ENCODE measurements around the gene NTHL1. TPM values are rescaled to one million over a fixed set of nuclear protein-coding genes. Genes with fewer than 3 reads are reported as not detected.

Gene NTHL1
- total RNA-seq, 1 donor from 2014 or later, result 13.6 TPM

DNA sequence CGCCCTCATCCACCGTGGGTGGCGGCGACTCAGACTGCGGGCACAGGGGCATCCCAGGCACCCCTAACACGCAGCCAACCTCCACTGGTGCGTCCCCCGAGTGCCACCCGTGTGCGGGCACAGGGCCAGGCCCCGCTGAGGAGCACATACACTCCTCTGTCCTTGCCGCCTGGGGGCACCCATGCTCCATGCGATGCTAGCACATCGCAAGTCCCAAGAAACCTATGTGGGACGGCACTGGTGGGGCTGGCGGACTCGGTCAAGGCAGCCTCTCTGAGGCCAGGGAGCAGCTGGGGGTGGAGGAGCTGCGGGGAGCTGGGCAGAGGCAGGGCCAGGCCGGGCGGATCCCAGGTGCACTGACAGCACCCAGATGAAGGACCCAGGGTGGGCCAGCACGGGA lies 42.0 kb downstream of the NTHL1 start:
- Histone ChIP-seq H3K4me1 (ENCODE audit: control insufficient read depth in 3 of 3, insufficient read depth in 3 of 3, low read length in 3 of 3) (peaks cover 64 to 69% (median 66%) of the 10 kb centered on the region in 3 donors), H3K9me3 (ENCODE audit: control insufficient read depth in 3 of 3, low read length in 3 of 3) (no peaks in the 10 kb centered on the region), H3K9ac (ENCODE audit: low read depth in 1 of 3, low read length in 3 of 3) (peak overlapping the region; percentile 13 to 62 (median 50)), H3K27me3 (ENCODE audit: control insufficient read depth in 3 of 3, insufficient read depth in 3 of 3, low read length in 3 of 3) (no peaks in the 10 kb centered on the region), H3K36me3 (ENCODE audit: control insufficient read depth in 3 of 3, insufficient read depth in 3 of 3, low read length in 3 of 3) (peaks cover 18 to 27% (median 19%) of the 10 kb centered on the region in 3 donors), H3K27ac (ENCODE audit: low read depth, low read length) (no peak overlapping the region), H3K4me3 (ENCODE audit: low read length in 3 of 3) (no peak overlapping the region)

DNA sequence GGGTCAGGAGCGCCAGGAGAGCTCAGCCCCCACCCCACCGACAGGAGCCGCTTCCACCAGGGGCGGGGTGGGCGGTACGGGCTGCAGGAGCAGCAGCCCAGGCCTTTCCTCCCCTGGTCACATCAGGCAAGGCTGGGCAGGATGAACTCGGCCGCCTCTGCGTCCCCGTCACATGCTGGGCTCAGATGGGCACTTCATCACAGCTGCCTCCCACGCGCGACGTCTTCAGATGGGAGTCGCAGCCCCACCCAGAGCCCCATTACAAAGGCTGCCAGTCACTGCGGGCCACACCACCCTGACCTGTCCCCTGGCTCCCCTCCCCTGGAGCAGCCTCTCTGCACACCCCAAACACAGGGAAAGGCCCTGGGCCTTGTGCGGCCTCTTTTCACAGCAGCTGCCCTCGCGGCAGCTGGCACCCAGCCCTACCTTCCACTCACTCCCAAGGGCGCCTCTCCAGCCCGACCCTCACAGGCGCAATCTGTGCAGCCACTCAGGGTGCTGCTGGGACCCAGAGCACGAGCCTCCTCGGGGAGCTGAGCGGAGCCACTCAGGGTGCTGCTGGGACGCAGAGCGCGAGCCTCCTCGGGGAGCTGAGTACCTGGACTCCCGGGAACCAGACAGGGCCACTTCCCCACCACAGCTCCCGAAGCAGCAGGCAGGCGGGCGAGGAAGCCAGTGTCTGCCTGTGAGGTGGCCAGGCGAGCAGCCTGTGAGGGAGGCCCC lies 42.7 kb downstream of the NTHL1 start:
- Histone ChIP-seq H3K36me3 (ENCODE audit: control insufficient read depth in 3 of 3, insufficient read depth in 3 of 3, low read length in 3 of 3) (peaks cover 23 to 29% (median 24%) of the 10 kb centered on the region in 3 donors), H3K4me1 (ENCODE audit: control insufficient read depth in 3 of 3, insufficient read depth in 3 of 3, low read length in 3 of 3) (peaks cover 59 to 62% (median 59%) of the 10 kb centered on the region in 3 donors), H3K27me3 (ENCODE audit: control insufficient read depth in 3 of 3, insufficient read depth in 3 of 3, low read length in 3 of 3) (no peaks in the 10 kb centered on the region), H3K4me3 (ENCODE audit: low read length in 3 of 3) (no peak overlapping the region), H3K9ac (ENCODE audit: low read depth in 1 of 3, low read length in 3 of 3) (peak overlapping the region; percentile 13 to 71 (median 64)), H3K27ac (ENCODE audit: low read depth, low read length) (no peak overlapping the region), H3K9me3 (ENCODE audit: control insufficient read depth in 3 of 3, low read length in 3 of 3) (no peaks in the 10 kb centered on the region)

DNA sequence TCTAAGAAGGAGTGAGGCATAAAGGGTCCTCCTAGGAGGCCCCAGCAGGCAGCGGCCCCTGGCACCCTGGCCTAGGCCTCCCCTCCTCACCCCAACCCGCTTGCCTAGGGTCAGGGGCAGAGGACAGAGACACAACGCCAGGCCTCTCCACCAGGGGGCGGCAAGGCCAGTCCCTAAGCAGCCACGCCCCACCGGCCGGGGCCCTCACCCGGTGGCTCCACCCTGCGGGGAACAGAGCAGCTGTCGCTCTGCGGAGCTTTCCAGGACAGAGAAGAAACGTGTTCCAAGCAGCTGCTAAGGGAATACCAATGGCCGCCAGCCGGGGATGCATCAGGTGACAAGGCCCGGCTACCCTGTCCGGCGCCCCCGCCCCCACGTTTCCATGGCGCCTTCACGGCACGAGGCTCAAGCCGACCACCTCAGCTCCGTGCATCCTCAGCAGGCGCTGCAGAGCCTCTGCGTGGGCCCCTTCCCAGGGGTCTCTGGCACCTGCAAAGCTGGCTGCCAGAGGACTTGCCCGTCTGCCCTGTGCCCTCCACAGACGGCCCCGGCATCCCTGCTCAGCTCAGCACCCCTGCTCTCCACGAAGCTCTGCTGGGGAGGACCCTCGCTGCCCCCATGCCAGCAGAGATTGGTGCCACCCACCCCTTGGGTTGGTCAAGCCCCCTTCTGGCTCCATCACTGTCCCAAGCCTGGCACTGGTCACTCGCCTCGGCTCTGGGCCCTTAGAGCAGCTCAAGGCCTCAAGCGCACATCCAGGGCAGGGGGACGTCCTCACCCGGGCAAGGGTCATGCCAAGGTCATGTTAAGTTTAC lies 43.6 kb downstream of the NTHL1 start:
- Histone ChIP-seq H3K36me3 (ENCODE audit: control insufficient read depth in 3 of 3, insufficient read depth in 3 of 3, low read length in 3 of 3) (peaks cover 27 to 37% (median 28%) of the 10 kb centered on the region in 3 donors), H3K9me3 (ENCODE audit: control insufficient read depth in 3 of 3, low read length in 3 of 3) (no peaks in the 10 kb centered on the region), H3K27me3 (ENCODE audit: control insufficient read depth in 3 of 3, insufficient read depth in 3 of 3, low read length in 3 of 3) (no peaks in the 10 kb centered on the region), H3K4me1 (ENCODE audit: control insufficient read depth in 3 of 3, insufficient read depth in 3 of 3, low read length in 3 of 3) (peaks cover 57 to 59% (median 59%) of the 10 kb centered on the region in 3 donors), H3K9ac (ENCODE audit: low read depth in 1 of 3, low read length in 3 of 3) (peak overlapping the region; percentile 10 to 71 (median 64)), H3K4me3 (ENCODE audit: low read length in 3 of 3) (peak overlapping the region; percentile 23 to 67 (median 42)), H3K27ac (ENCODE audit: low read depth, low read length) (peak overlapping the region; percentile 79)

DNA sequence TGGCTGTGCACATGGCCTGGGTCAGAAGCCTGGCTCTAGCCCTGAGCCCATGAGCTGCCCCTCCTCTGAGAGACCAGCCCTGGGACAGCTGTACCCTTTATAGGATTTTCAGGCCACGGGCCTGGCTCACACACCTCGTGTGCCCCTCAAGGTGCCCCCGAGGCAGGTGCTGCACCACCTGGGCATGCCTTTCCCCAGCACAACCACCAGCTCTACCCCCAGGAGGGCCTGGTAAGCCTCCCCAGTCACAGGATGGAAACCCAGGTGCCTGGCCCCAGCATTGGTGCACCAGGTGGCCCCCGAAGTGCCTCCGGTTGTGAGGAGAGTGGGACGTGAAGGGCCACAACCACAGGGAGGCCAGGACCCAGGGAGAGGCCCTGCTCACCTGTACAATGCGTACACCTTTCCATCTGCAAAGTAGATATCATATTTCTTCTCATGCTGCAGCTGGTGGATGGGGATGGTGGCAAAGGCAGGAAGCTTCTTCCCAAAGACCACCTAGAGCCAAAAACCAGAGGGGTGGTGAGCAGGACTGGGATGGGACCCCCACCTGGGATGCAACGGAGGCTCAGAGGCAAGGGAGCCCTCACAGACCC lies 44.3 kb downstream of the NTHL1 start:
- no peaks in the 10 kb centered on the region for H3K9me3 ChIP-seq (ENCODE audit: control insufficient read depth in 3 of 3, low read length in 3 of 3)
- H3K9ac ChIP-seq (ENCODE audit: low read depth in 1 of 3, low read length in 3 of 3), result peak overlapping the region in 2 of 3 donors; percentile 32 to 45
- peaks cover 29 to 38% (median 29%) of the 10 kb centered on the region in 3 donors for H3K36me3 ChIP-seq (ENCODE audit: control insufficient read depth in 3 of 3, insufficient read depth in 3 of 3, low read length in 3 of 3)
- H3K27ac ChIP-seq (ENCODE audit: low read depth, low read length), result peak overlapping the region; percentile 79
- peak overlapping the region in 1 of 3 donors; percentile 13 for H3K4me3 ChIP-seq (ENCODE audit: low read length in 3 of 3)
- H3K27me3 ChIP-seq (ENCODE audit: control insufficient read depth in 3 of 3, insufficient read depth in 3 of 3, low read length in 3 of 3), result no peaks in the 10 kb centered on the region
- H3K4me1 ChIP-seq (ENCODE audit: control insufficient read depth in 3 of 3, insufficient read depth in 3 of 3, low read length in 3 of 3), result peaks cover 50 to 52% (median 52%) of the 10 kb centered on the region in 3 donors

DNA sequence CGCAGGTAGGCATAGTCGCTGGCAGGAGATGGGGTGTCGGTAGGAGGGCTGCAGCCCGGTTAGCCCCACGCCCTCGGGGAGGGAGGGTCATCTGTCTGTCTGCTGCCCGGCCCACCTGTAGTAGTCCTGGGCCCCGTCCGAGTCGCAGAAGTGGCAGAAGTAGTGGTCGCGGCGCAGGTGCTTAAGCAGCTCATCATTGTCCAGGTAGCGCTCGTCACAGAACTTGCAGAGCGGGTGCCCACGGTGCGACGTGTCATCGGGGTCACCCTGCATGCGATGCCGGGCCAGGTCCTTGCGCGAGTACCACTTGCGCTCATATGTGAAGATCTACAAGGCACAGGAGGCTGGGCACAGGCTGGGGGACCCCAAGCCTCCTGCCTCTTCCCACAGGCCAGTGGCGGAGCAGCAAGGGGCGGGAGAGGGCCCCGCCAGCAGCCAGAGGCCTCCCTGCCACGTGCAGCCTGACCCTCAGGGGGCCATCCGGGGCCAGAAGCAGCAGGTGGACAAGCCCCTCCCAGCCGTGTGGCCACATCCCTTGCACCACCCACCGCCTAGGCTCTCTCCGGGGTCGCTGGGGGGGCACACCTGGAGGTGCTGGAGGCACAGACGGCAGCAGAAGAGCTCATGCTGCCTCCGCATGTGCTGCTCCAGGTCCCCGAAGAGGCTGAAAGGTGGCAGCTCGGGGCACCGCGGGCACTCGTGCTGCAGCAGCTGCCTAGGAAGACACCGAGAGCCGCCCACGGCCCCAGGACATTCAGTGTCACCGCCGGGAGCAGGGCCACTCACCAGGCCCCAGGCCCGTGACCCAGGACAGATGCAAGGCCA lies 45.0 kb downstream of the NTHL1 start:
- no peaks in the 10 kb centered on the region for H3K9me3 ChIP-seq (ENCODE audit: control insufficient read depth in 3 of 3, low read length in 3 of 3)
- no peak overlapping the region for H3K27ac ChIP-seq (ENCODE audit: low read depth, low read length)
- peaks cover 43 to 50% (median 48%) of the 10 kb centered on the region in 3 donors for H3K4me1 ChIP-seq (ENCODE audit: control insufficient read depth in 3 of 3, insufficient read depth in 3 of 3, low read length in 3 of 3)
- no peak overlapping the region for H3K4me3 ChIP-seq (ENCODE audit: low read length in 3 of 3)
- H3K27me3 ChIP-seq (ENCODE audit: control insufficient read depth in 3 of 3, insufficient read depth in 3 of 3, low read length in 3 of 3), result no peaks in the 10 kb centered on the region
- H3K36me3 ChIP-seq (ENCODE audit: control insufficient read depth in 3 of 3, insufficient read depth in 3 of 3, low read length in 3 of 3), result peaks cover 33 to 45% (median 34%) of the 10 kb centered on the region in 3 donors
- H3K9ac ChIP-seq (ENCODE audit: low read depth in 1 of 3, low read length in 3 of 3), result no peak overlapping the region

DNA sequence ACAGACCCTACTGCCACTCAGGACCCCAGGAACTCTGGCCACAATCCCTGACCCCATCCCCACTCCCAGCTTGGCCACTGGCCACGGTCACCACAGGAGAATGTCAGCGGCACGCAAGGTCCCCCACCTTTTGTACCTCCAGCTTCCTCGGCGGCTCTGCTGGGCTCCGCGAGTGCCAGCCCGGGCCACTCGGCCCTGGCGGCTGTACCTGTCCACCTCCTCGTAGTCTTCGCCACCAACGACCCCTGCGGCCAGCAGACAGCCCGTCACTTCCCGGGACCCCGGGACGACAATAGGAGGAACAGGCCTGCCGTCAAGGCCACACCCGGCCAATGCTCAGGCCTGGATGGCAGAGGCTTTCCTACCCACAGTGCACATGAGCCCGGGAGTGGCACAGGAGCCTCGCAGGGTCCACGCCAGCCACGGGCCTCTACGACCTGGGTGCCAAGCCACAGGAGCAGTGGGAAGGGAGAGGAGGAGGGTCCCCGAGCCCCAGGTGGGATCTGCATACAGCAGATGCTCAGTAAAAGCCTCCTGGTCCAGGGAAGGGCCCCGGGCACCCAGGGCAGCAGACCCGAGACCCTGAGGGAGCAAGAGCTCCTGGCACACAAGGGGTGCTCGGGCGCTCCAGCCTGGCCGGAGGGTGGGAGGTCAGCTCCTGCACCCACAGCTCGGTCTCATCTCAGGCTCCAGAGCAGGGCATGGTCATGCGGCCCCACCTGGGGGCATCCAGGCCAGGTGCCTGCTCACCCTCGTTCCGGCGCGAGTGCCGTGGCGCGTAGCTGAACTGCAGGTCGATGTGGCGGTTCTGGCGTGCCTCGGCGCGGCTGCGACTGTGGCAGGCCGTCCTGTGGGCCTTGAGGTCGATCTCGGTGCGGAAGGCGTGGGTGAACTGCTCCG lies 45.9 kb downstream of the NTHL1 start:
- no peak overlapping the region for H3K9ac ChIP-seq (ENCODE audit: low read depth in 1 of 3, low read length in 3 of 3)
- H3K9me3 ChIP-seq (ENCODE audit: control insufficient read depth in 3 of 3, low read length in 3 of 3), result no peaks in the 10 kb centered on the region
- H3K27ac ChIP-seq (ENCODE audit: low read depth, low read length), result no peak overlapping the region
- peaks cover 35 to 50% (median 40%) of the 10 kb centered on the region in 3 donors for H3K36me3 ChIP-seq (ENCODE audit: control insufficient read depth in 3 of 3, insufficient read depth in 3 of 3, low read length in 3 of 3)
- peaks cover 35 to 42% (median 39%) of the 10 kb centered on the region in 3 donors for H3K4me1 ChIP-seq (ENCODE audit: control insufficient read depth in 3 of 3, insufficient read depth in 3 of 3, low read length in 3 of 3)
- H3K27me3 ChIP-seq (ENCODE audit: control insufficient read depth in 3 of 3, insufficient read depth in 3 of 3, low read length in 3 of 3), result no peaks in the 10 kb centered on the region
- H3K4me3 ChIP-seq (ENCODE audit: low read length in 3 of 3), result no peak overlapping the region

DNA sequence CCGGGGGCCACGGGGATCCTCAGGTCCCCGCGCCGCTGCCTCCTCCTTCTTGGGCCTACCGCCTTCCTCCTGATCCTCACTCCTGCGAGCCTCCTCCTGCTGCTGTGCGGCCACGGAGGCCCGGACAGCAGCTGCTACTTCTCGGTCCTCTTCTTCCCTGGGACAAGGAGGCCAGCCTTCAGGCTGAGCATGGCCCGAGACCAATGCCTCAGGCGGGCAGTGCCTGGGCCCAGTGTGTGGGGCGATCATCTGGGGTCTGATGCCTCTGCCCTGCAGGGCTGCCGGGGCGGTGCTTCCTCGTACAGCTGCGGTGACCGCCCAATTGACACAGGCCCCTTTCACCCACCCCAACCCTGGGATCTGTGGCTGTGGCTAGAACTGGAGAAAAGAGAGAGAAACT lies 46.6 kb downstream of the NTHL1 start:
- Histone ChIP-seq H3K27me3 (ENCODE audit: control insufficient read depth in 3 of 3, insufficient read depth in 3 of 3, low read length in 3 of 3) (no peaks in the 10 kb centered on the region), H3K4me1 (ENCODE audit: control insufficient read depth in 3 of 3, insufficient read depth in 3 of 3, low read length in 3 of 3) (peaks cover 28 to 36% (median 33%) of the 10 kb centered on the region in 3 donors), H3K9me3 (ENCODE audit: control insufficient read depth in 3 of 3, low read length in 3 of 3) (no peaks in the 10 kb centered on the region), H3K36me3 (ENCODE audit: control insufficient read depth in 3 of 3, insufficient read depth in 3 of 3, low read length in 3 of 3) (peaks cover 35 to 50% (median 42%) of the 10 kb centered on the region in 3 donors), H3K9ac (ENCODE audit: low read depth in 1 of 3, low read length in 3 of 3) (no peak overlapping the region), H3K4me3 (ENCODE audit: low read length in 3 of 3) (no peak overlapping the region), H3K27ac (ENCODE audit: low read depth, low read length) (no peak overlapping the region)

DNA sequence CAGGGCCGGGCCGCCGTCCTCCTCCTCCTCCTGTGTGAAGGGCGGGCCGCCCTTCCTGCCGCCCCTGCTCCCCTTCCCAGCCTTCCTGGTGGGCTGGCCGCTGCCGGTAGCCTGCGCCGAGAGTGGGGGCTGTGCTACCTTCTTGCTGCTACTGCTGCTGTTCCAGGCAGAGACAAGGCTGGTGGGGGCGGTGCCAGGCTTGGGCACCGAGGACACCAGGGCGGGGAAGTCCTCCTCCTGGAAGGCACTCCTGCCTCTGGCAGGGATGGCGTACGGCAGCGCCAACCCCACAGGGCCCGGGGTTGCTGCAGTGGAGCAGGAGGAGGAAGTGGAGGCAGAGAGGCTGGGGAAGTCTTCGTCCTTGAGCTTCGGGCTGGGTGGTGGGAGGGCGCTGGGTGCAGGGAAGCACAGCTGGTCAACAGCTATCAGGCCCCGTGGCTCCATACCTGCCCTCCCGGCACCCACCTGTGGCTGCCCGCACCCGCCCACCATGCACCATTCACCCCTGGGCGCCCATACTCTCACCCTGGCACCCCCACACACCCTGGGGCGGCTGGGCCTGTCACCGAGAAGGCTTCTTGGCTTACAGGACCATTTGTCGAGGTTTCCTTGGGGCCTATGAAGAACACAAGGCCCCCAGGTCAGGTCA lies 47.6 kb downstream of the NTHL1 start:
- Histone ChIP-seq H3K36me3 (ENCODE audit: control insufficient read depth in 3 of 3, insufficient read depth in 3 of 3, low read length in 3 of 3) (peaks cover 35 to 49% (median 42%) of the 10 kb centered on the region in 3 donors), H3K27ac (ENCODE audit: low read depth, low read length) (no peak overlapping the region), H3K9me3 (ENCODE audit: control insufficient read depth in 3 of 3, low read length in 3 of 3) (no peaks in the 10 kb centered on the region), H3K4me3 (ENCODE audit: low read length in 3 of 3) (no peak overlapping the region), H3K9ac (ENCODE audit: low read depth in 1 of 3, low read length in 3 of 3) (no peak overlapping the region), H3K27me3 (ENCODE audit: control insufficient read depth in 3 of 3, insufficient read depth in 3 of 3, low read length in 3 of 3) (no peaks in the 10 kb centered on the region), H3K4me1 (ENCODE audit: control insufficient read depth in 3 of 3, insufficient read depth in 3 of 3, low read length in 3 of 3) (peaks cover 18 to 25% (median 23%) of the 10 kb centered on the region in 3 donors)

Measured in skeletal muscle tissue (tissue), 4 donors.